ACHN (cell line): ENCODE measurements around the gene ANKHD1.
A peak's percentile ranks its signal among the peaks of the same experiment; 100 is the strongest.

Source experiments
- DNase-seq: peaks from one replicate; pipeline ENCODE4 v3.0.0-alpha.2; 2015
- in situ Hi-C: cut with HindIII; loops from 2 replicates; pipeline ENCODE4 v1.10.0; 2017; ENCODE audit warnings: low sequenced_read_pairs, low pct_ligation_motif_present, low pct_unique_long_range_greater_than_20kb

Gene ANKHD1

GRCh38 chr5:140550147-140551079 lies 148.8 kb downstream of the ANKHD1 start:
- in situ Hi-C loops, result no loop called here
- no peak for DNase-seq

- in situ Hi-C loops, result no loop called here
- no peak for DNase-seq
These were observed 150.2 kb downstream of the ANKHD1 start for GRCh38 chr5:140551872-140552271.

GRCh38 chr5:140553657-140554056 lies 152.0 kb downstream of the ANKHD1 start:
- no peak for DNase-seq
- in situ Hi-C loops, result no loop called here

- in situ Hi-C loops, result no loop called here
- DNase-seq, result no peak
These were observed 152.8 kb downstream of the ANKHD1 start for GRCh38 chr5:140554454-140554853.

- DNase-seq, result no peak
- in situ Hi-C loops, result no loop called here
These were observed 154.2 kb downstream of the ANKHD1 start for GRCh38 chr5:140555747-140556312.

GRCh38 chr5:140556438-140556837 lies 154.8 kb downstream of the ANKHD1 start:
- in situ Hi-C loops, result no loop called here
- DNase-seq, result no peak

GRCh38 chr5:140557136-140557805 lies 155.6 kb downstream of the ANKHD1 start, which contains the start of gene SRA1:
SRA1 (minus strand) TSS chr5:140557473; CDS start chr5:140557452, 21 bp downstream.
- in situ Hi-C loops, result no loop called here
- DNase-seq, result peak; percentile 88

- in situ Hi-C loops, result no loop called here
- DNase-seq, result no peak
These were observed 156.3 kb downstream of the ANKHD1 start for GRCh38 chr5:140557965-140558364.

- DNase-seq, result no peak
These were observed 156.9 kb downstream of the ANKHD1 start for GRCh38 chr5:140558542-140558941.

GRCh38 chr5:140560227-140560626 lies 158.6 kb downstream of the ANKHD1 start:
- no peak for DNase-seq
- in situ Hi-C loops, result no loop called here

More at GRCh38 chr5:140558542-140558941, 156.9 kb downstream of the ANKHD1 start:
- in situ Hi-C loops, result no loop called here

- in situ Hi-C loops, result no loop called here
These were observed 160.3 kb downstream of the ANKHD1 start for GRCh38 chr5:140561753-140562523.

GRCh38 chr5:140563596-140563995 lies 162.0 kb downstream of the ANKHD1 start:
- DNase-seq, result no peak
- in situ Hi-C loops, result no loop called here

More at GRCh38 chr5:140561753-140562523, 160.3 kb downstream of the ANKHD1 start:
- DNase-seq, result no peak

GRCh38 chr5:140564196-140565023 lies 162.8 kb downstream of the ANKHD1 start, which contains the start of the genes APBB3 and SLC35A4:
APBB3 (minus strand) TSS chr5:140564598; CDS start chr5:140564245, 353 bp downstream.
SLC35A4 (plus strand) TSS chr5:140564828; CDS start chr5:140567170, 2,342 bp downstream.
- in situ Hi-C loops, result no loop called here
- DNase-seq, result peak; percentile 97

GRCh38 chr5:140565024-140565779 lies 163.6 kb downstream of the ANKHD1 start:
- in situ Hi-C loops, result no loop called here
- peak; percentile 16 for DNase-seq

- in situ Hi-C loops, result no loop called here
- DNase-seq, result no peak
These were observed 164.1 kb downstream of the ANKHD1 start for GRCh38 chr5:140565780-140566095.

- DNase-seq, result no peak
- in situ Hi-C loops, result no loop called here
These were observed 165.0 kb downstream of the ANKHD1 start for GRCh38 chr5:140566665-140567064.
